ENCODE data around the gene RPH3AL.
"Not testable (repeated sequence)": the region's sequence is repeated elsewhere in the genome, so short reads cannot be mapped to it uniquely, and the experiment has no call there.

RPH3AL gene

DNA sequence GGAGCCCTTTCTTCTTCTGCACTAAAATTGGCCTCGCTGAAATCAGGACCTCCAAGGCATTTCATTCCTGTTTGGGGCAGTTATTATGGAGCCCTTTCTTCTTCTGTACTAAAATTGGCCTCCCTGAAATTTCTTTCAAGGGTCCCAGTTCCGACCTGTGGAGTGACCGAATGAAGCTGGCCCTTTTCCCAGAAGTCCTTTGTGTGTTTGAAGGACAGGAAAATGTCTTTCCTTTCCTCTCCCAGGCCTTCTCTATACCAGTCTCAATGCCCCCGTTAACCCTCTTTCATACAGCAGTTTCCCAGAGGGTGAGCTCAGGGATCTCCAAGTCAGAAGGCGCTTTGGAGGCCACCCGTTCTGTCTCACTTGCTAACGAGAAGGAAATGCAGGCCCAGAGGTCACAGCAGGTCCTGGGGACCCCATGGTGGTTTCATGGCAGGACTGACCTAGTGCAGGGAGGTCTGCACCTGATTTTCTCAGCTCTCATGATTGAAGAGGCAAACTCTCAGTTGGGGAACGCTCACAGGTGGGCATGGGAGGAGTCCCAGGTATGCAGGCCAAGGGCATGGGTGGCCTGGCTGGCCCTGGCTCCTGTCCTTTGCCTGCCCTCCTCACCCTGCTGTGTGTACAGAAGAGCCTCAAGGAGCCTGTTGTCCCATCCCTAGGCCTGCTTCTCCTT is 134.0 kb downstream of the RPH3AL start:
- no peaks in the 10 kb centered on the region for H3K36me3 ChIP-seq (ENCODE audit: control insufficient read depth, insufficient read depth, low read length)
- no peak overlapping the region for H3K9ac ChIP-seq (ENCODE audit: low read length)
- H3K4me3 ChIP-seq (ENCODE audit: low read length), result no peak overlapping the region
- H3K27me3 ChIP-seq (ENCODE audit: control insufficient read depth, insufficient read depth, low read length), result no peaks in the 10 kb centered on the region
- H3K27ac ChIP-seq (ENCODE audit: low read depth, low read length), result no peak overlapping the region
- H3K4me1 ChIP-seq (ENCODE audit: control insufficient read depth, insufficient read depth, low read length), result no peaks in the 10 kb centered on the region

DNA sequence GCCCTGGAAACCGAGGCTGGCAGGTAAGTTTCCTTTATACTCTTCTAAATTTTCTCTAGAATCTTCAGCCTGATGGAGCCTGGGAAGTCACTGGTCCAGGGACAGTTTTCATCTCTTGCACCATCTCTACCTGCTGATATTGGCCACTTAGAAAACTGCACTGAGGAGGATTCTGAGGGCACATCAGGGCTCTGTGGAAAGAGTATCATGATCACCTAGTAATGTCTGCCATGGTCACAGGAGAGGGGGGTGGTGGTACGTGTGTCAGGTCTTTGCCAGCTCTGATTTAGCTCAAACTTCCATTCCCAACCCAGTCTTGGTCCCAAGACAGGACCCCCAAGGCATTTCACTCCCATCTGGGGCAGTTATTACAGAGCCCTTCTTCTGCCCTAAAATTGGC is 136.0 kb downstream of the RPH3AL start:
- no peak overlapping the region for H3K27ac ChIP-seq (ENCODE audit: low read depth, low read length)

DNA sequence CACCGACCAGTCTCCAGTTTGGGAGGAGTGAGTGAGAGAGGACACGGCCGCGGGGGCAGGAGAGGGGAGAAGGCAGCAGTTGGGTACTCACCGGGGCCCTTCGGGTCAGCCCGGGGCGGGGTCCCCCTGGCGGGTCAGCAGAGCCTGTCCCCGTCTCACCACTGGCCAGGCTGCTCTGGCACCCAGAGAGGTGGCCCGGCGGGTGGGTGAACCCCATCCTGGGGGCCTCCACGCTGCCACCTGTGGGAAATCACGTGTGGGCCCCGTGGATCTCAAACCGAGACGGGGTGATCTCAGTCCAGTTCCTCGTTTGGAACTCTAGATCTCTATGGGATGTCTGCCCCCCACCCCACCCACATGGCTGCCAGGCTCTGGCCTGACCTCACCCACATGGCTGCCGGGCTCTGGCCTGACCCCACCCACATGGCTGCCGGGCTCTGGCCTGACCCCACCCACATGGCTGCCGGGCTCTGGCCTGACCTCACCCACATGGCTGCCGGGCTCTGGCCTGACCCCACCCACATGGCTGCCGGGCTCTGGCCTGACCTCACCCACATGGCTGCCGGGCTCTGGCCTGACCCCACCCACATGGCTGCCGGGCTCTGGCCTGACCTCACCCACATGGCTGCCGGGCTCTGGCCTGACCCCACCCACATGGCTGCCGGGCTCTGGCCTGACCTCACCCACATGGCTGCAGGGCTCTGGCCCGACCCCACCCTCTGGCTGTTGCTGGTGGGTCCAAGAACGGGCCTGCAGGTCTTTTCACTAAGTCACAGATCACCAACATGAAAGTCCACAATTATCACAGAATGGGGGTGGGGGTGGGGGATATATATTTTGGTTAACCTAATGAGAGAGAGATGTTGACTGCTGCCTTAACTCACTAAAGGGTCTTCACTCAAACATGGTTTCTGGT is 136.8 kb downstream of the RPH3AL start:
- H3K4me3 ChIP-seq (ENCODE audit: low read length); H3K27me3 ChIP-seq (ENCODE audit: control insufficient read depth, insufficient read depth, low read length); H3K9ac ChIP-seq (ENCODE audit: low read length); H3K4me1 ChIP-seq (ENCODE audit: control insufficient read depth, insufficient read depth, low read length); H3K27ac ChIP-seq (ENCODE audit: low read depth, low read length); H3K36me3 ChIP-seq (ENCODE audit: control insufficient read depth, insufficient read depth, low read length): not testable (repeated sequence)

More for the DNA sequence above, 136.0 kb downstream of the RPH3AL start:
- Histone ChIP-seq H3K4me3 (ENCODE audit: low read length) (no peak overlapping the region), H3K4me1 (ENCODE audit: control insufficient read depth, insufficient read depth, low read length) (no peaks in the 10 kb centered on the region), H3K36me3 (ENCODE audit: control insufficient read depth, insufficient read depth, low read length) (no peaks in the 10 kb centered on the region), H3K27me3 (ENCODE audit: control insufficient read depth, insufficient read depth, low read length) (no peaks in the 10 kb centered on the region), H3K9ac (ENCODE audit: low read length) (no peak overlapping the region)

DNA sequence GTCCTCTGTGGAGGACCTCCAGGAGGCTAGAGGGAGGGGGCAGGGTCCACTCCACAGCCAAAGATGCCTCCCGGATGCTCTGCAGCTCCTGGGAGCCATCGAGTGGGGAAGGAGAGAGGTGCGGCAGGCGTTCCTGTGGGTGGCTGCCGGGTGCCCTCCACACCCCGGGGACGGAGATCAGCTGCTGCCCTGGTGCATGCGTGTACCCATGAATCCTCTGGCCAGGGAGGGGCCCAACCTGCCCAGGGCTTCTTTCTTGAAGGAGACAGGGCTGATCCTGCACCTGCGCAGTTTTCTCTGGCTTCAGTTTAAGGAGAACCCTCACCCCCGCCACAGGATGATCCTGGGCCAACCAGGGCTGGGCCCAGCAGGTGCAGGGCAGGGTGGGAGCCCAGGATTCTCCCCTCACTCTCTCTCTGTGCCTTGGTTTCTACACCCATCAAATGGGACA is 137.7 kb downstream of the RPH3AL start:
- H3K9ac ChIP-seq (ENCODE audit: low read length), result no peak overlapping the region
- no peak overlapping the region for H3K4me3 ChIP-seq (ENCODE audit: low read length)

DNA sequence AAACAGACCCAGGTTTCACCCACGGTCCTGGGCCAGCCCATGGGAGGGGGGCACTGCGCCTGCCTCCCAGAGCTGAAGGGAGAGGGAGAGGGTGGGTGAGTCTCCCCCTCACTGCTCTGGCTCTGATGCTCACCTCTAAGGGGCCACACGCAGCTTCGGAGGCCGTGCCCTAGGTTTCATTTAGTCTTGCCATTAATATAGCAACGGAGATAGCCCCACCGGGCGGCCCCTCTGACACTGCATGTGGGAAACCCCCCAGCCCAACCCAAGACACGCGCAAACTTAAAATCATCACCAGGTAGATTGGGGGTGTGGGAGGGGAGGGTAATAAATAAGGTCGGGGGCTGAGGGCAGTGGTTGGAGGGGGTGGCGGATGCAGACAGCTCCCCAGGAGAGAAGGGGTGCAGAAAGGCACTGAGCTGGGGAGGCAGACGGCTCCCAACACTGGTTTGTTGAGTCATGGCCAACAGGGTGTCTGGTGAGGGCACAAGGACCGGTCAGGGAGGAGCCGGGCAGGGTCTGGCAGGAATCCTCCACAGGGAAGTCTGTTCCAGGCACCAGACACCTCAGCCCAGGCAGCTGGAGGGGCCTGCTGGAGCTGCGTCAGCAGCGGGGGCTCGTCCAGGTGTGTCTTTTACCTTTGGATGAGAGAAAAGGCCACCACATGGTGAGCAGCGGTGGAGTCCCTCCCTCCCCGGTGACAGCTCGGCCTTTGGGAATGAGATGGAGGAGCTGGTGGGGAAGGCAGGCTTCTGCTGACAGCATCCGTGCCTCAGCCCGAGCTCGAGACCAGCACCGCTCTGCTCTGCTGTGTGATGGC is 139.1 kb downstream of the RPH3AL start:
- Histone ChIP-seq H3K36me3 (ENCODE audit: control insufficient read depth, insufficient read depth, low read length) (no peaks in the 10 kb centered on the region), H3K27me3 (ENCODE audit: control insufficient read depth, insufficient read depth, low read length) (no peaks in the 10 kb centered on the region)

More for the DNA sequence above, 137.7 kb downstream of the RPH3AL start:
- Histone ChIP-seq H3K27ac (ENCODE audit: low read depth, low read length) (no peak overlapping the region), H3K27me3 (ENCODE audit: control insufficient read depth, insufficient read depth, low read length) (no peaks in the 10 kb centered on the region), H3K4me1 (ENCODE audit: control insufficient read depth, insufficient read depth, low read length) (no peaks in the 10 kb centered on the region), H3K36me3 (ENCODE audit: control insufficient read depth, insufficient read depth, low read length) (no peaks in the 10 kb centered on the region)

GRCh38 chr17:210402-210801 is 142.2 kb downstream of the RPH3AL start:
- Histone ChIP-seq H3K27me3 (ENCODE audit: control insufficient read depth, insufficient read depth, low read length) (no peaks in the 10 kb centered on the region), H3K9ac (ENCODE audit: low read length) (no peak overlapping the region), H3K27ac (ENCODE audit: low read depth, low read length) (no peak overlapping the region), H3K36me3 (ENCODE audit: control insufficient read depth, insufficient read depth, low read length) (no peaks in the 10 kb centered on the region), H3K4me3 (ENCODE audit: low read length) (no peak overlapping the region), H3K4me1 (ENCODE audit: control insufficient read depth, insufficient read depth, low read length) (no peaks in the 10 kb centered on the region)

More for the DNA sequence above, 139.1 kb downstream of the RPH3AL start:
- H3K9ac ChIP-seq (ENCODE audit: low read length), result no peak overlapping the region
- H3K4me3 ChIP-seq (ENCODE audit: low read length), result no peak overlapping the region
- H3K4me1 ChIP-seq (ENCODE audit: control insufficient read depth, insufficient read depth, low read length), result no peaks in the 10 kb centered on the region
- no peak overlapping the region for H3K27ac ChIP-seq (ENCODE audit: low read depth, low read length)

DNA sequence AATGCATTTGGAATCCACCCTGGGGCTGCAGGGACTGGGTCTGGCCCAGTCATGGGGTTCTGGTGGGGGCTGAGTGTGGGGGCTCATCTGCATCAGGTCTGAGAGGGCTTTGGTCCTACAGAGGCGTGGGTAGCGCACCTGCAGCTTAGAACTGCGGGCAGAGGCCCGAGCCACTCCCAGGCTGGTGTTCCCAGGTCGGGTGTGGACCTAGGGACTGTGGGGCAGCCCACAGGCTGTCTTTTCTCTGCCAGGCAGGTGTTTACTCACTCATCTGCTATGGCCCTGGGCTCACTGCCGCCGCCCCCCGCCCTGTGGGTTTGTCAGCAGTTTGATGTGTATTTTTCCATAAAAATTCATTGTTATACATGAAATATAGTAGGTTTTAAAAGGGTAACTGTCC is 144.2 kb downstream of the RPH3AL start:
- no peaks in the 10 kb centered on the region for H3K27me3 ChIP-seq (ENCODE audit: control insufficient read depth, insufficient read depth, low read length)
- no peak overlapping the region for H3K9ac ChIP-seq (ENCODE audit: low read length)
- no peaks in the 10 kb centered on the region for H3K36me3 ChIP-seq (ENCODE audit: control insufficient read depth, insufficient read depth, low read length)
- H3K27ac ChIP-seq (ENCODE audit: low read depth, low read length), result no peak overlapping the region
- no peak overlapping the region for H3K4me3 ChIP-seq (ENCODE audit: low read length)
- no peaks in the 10 kb centered on the region for H3K4me1 ChIP-seq (ENCODE audit: control insufficient read depth, insufficient read depth, low read length)

DNA sequence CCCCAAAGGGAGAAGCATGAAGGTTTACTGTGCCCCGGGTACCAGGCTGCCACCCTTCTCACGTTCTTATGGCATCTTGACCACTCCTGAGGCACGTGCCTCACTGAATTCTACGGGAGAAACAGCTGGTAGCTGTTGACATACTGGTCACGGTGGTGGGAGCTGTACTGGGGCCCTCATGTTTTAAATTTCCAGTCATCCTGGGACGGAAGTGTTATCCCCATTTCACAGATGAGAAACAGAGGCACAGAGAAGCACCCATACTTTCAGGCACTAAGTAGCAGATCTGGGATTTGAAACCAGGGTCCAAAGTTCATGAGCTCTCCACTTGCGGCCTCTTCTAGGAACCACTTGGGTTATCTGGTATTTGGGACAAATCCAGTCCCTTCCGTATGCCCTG is 144.8 kb downstream of the RPH3AL start:
- no peak overlapping the region for H3K4me3 ChIP-seq (ENCODE audit: low read length)
- H3K4me1 ChIP-seq (ENCODE audit: control insufficient read depth, insufficient read depth, low read length), result no peaks in the 10 kb centered on the region
- H3K9ac ChIP-seq (ENCODE audit: low read length), result no peak overlapping the region
- H3K36me3 ChIP-seq (ENCODE audit: control insufficient read depth, insufficient read depth, low read length), result no peaks in the 10 kb centered on the region
- H3K27me3 ChIP-seq (ENCODE audit: control insufficient read depth, insufficient read depth, low read length), result no peaks in the 10 kb centered on the region
- H3K27ac ChIP-seq (ENCODE audit: low read depth, low read length), result no peak overlapping the region

DNA sequence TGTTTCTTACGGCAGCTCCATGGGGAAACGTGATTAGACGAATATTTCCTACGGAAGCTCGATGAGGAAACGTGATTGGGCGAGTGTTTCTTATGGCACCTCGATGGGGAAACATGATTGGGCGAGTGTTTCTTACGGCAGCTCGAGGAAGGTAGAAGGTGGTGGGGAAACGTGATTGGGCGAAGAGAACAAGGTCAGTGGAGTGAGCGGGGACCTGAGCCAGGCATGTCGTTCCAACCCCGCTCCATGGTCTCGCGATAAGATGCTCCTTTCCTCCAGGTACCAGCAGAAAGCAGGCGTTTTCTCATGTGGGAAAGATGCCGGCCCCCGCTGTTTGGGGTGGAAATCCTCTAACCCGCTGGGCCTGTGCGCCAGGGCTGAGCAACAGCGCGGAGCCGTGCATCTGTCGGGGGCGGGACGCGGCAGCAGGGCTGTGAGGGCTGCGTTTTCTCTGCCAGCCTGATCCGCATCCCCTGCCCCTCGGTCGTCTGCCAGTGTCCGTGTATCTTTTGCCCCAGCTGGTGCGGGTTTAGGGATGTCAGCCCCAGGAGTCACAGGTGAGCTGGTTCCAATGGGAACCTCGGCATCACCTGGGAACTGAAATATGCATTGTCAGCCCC is 145.6 kb downstream of the RPH3AL start:
- no peak overlapping the region for H3K9ac ChIP-seq (ENCODE audit: low read length)
- no peak overlapping the region for H3K4me3 ChIP-seq (ENCODE audit: low read length)
- no peaks in the 10 kb centered on the region for H3K27me3 ChIP-seq (ENCODE audit: control insufficient read depth, insufficient read depth, low read length)

DNA sequence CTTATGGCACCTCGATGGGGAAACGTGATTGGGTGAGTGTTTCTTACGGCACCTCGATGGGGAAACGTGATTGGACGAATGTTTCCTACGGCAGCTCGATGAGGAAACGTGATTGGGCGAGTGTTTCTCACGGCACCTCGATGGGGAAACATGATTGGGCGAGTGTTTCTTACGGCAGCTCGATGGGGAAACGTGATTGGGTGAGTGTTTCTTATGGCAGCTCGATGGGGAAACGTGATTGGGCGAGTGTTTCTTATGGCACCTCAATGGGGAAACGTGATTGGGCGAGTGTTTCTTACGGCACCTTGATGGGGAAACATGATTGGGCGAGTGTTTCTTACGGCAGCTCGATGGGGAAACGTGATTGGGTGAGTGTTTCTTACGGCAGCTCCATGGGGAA is 146.1 kb downstream of the RPH3AL start:
- not testable (repeated sequence) for H3K27me3 ChIP-seq (ENCODE audit: control insufficient read depth, insufficient read depth, low read length); H3K4me3 ChIP-seq (ENCODE audit: low read length); H3K27ac ChIP-seq (ENCODE audit: low read depth, low read length); H3K4me1 ChIP-seq (ENCODE audit: control insufficient read depth, insufficient read depth, low read length); H3K36me3 ChIP-seq (ENCODE audit: control insufficient read depth, insufficient read depth, low read length); H3K9ac ChIP-seq (ENCODE audit: low read length)

More for the DNA sequence above, 145.6 kb downstream of the RPH3AL start:
- Histone ChIP-seq H3K27ac (ENCODE audit: low read depth, low read length) (no peak overlapping the region), H3K36me3 (ENCODE audit: control insufficient read depth, insufficient read depth, low read length) (no peaks in the 10 kb centered on the region), H3K4me1 (ENCODE audit: control insufficient read depth, insufficient read depth, low read length) (no peaks in the 10 kb centered on the region)

DNA sequence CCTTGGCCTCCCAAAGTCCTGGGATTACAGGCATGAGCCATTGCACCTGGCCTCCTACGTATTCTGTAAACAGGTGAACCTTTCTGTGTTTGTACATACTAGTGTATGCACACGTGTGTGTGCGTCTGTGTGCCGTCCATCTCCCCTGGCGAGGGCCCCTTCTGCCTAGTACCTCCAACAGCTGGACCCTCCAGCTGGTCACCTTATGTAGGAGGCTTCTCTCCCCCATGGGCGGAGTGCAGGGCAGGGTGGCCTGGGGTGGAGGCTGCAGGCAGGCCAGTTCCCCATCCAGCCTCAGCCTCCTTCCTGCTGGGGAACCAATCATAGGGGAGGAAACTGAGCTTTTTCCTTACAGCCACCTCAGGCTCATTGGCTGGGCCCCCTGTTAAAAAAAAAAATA is 146.8 kb downstream of the RPH3AL start:
- no peak overlapping the region for H3K9ac ChIP-seq (ENCODE audit: low read length)
- no peak overlapping the region for H3K27ac ChIP-seq (ENCODE audit: low read depth, low read length)
- no peaks in the 10 kb centered on the region for H3K4me1 ChIP-seq (ENCODE audit: control insufficient read depth, insufficient read depth, low read length)
- H3K4me3 ChIP-seq (ENCODE audit: low read length), result no peak overlapping the region
- H3K27me3 ChIP-seq (ENCODE audit: control insufficient read depth, insufficient read depth, low read length), result no peaks in the 10 kb centered on the region
- no peaks in the 10 kb centered on the region for H3K36me3 ChIP-seq (ENCODE audit: control insufficient read depth, insufficient read depth, low read length)

All from rectal smooth muscle tissue (tissue), 1 donor.